ENCODE results near the gene PHF11. TPM values are rescaled to one million over a fixed set of nuclear protein-coding genes. Genes with fewer than 3 reads are reported as not detected.

Gene PHF11
- total and polyA plus RNA-seq, 2 of the 8 experiments (the other 6 are each of a cell fraction or from before 2014, with no cell fraction given), result 6.1 to 8.1 TPM

- H4K91ac ChIP-seq (replicated peaks; ENCODE audit: insufficient read length, low read length), result no peak overlapping the region
- H3K4me3 ChIP-seq (ENCODE audit: extremely low read depth in 1 of 4, insufficient read depth in 2 of 4, low read depth in 3 of 4, low read length in 4 of 4), result no peak overlapping the region
- no peak for FAIRE-seq
- peaks cover 0 to 31% (median 15%) of the 10 kb centered on the region in 4 experiments for H3K36me3 ChIP-seq (ENCODE audit: control insufficient read depth in 2 of 4, insufficient read depth in 4 of 4, low read length in 3 of 4)
- H4K5ac ChIP-seq (ENCODE audit: insufficient read length, low read depth, low read length), result no peak overlapping the region
- no peak overlapping the region for H3K4ac ChIP-seq (replicated peaks; ENCODE audit: insufficient read length, low read depth, low read length)
- H2BK120ac ChIP-seq (replicated peaks; ENCODE audit: low read depth, low read length), result no peak overlapping the region
- H3K9me3 ChIP-seq (ENCODE audit: insufficient read depth in 2 of 2, low read depth in 1 of 2, low read length in 1 of 2), result no peaks in the 10 kb centered on the region
- H3K79me1 ChIP-seq (ENCODE audit: low read depth, low read length), result no peaks in the 10 kb centered on the region
- no peak overlapping the region for H3K27ac ChIP-seq (ENCODE audit: low read depth, low read length)
- no peak for DNase-seq (ENCODE audit: low read depth in 1 of 2, low spot score in 2 of 2)
- H3K27me3 ChIP-seq (replicated peaks in 1 of 4; ENCODE audit: control insufficient read depth in 3 of 4, extremely low read depth in 1 of 4, insufficient read depth in 3 of 4, low read length in 3 of 4), result no peaks in the 10 kb centered on the region
- no peaks in the 10 kb centered on the region for H3K79me2 ChIP-seq (ENCODE audit: control insufficient read depth in 1 of 2, insufficient read depth in 2 of 2, low read length in 2 of 2)
- no peaks in the 10 kb centered on the region for H4K20me1 ChIP-seq (replicated peaks in 1 of 2; ENCODE audit: control insufficient read depth in 1 of 2, insufficient read depth in 2 of 2, low read length in 2 of 2)
- WGBS, 2 experiments (ENCODE audit: extremely low coverage in 1 of 2, insufficient coverage in 1 of 2, insufficient read length in 1 of 2, insufficient replicate concordance in 2 of 2, low coverage in 1 of 2, low lambda C conversion rate in 2 of 2, missing lambda C conversion rate in 1 of 2), result 90% methylated on average over 3 of the region's 3 CpGs; no CpG with 5 or more reads in 1 of the 2 experiments
- no peak overlapping the region for H3K9ac ChIP-seq (replicated peaks in 1 of 4; ENCODE audit: extremely low read depth in 1 of 4, low read depth in 3 of 4, low read length in 3 of 4)
- H2BK15ac ChIP-seq (ENCODE audit: low read length), result no peak overlapping the region
- TF ChIP-seq CEBPB (IDR thresholded peaks at IDR 0.05; ENCODE audit: low read depth, low read length) (no peak), SAP30 (IDR thresholded peaks at IDR 0.05; ENCODE audit: insufficient read depth, insufficient replicate concordance, low read length) (no peak), SP2 (IDR thresholded peaks at IDR 0.05; ENCODE audit: low read length) (no peak), SP4 (IDR thresholded peaks at IDR 0.05; ENCODE audit: low read length) (no peak), CBX5 (IDR thresholded peaks at IDR 0.05; ENCODE audit: low read depth, low read length) (no peak), BCL11A (IDR thresholded peaks at IDR 0.05; ENCODE audit: low read depth in 2 of 2, low read length in 2 of 2) (no peak), NANOG (IDR thresholded peaks at IDR 0.05; ENCODE audit: insufficient read depth, low read depth, low read length, poor library complexity, severe bottlenecking) (no peak), BRCA1 (IDR thresholded peaks at IDR 0.05; ENCODE audit: low read depth, low read length) (no peak), YY1 (IDR thresholded peaks at IDR 0.05; ENCODE audit: low read depth, low read length) (no peak), BACH1 (IDR thresholded peaks at IDR 0.05; ENCODE audit: low read length) (no peak), ZNF274 (IDR thresholded peaks at IDR 0.05; ENCODE audit: borderline replicate concordance, extremely low read depth, low read length) (no peak), POLR2A (IDR thresholded peaks at IDR 0.05; ENCODE audit: control extremely low read depth in 1 of 2, low read depth in 2 of 2, low read length in 2 of 2) (no peak), TEAD4 (IDR thresholded peaks at IDR 0.05; ENCODE audit: low read depth, low read length) (no peak), SIX5 (IDR thresholded peaks at IDR 0.05; ENCODE audit: low read depth, low read length) (no peak), CHD1 (IDR thresholded peaks at IDR 0.05; ENCODE audit: low read depth, low read length) (no peak), CREB1 (IDR thresholded peaks at IDR 0.05) (no peak), FOSL1 (IDR thresholded peaks at IDR 0.05; ENCODE audit: insufficient read depth, low read depth, low read length) (no peak)
- H2AFZ ChIP-seq (ENCODE audit: low read length), result no peak overlapping the region
- H3K23me2 ChIP-seq (ENCODE audit: low read depth, low read length), result no peaks in the 10 kb centered on the region
- no peak overlapping the region for H3K14ac ChIP-seq (ENCODE audit: insufficient read length)
- no peak overlapping the region for H3K56ac ChIP-seq (replicated peaks; ENCODE audit: insufficient read length, low read depth, low read length)
- no peak overlapping the region for H2BK12ac ChIP-seq (ENCODE audit: low read depth, low read length)
- H3K18ac ChIP-seq (ENCODE audit: extremely low read depth, low read length), result no peak overlapping the region
- H2BK5ac ChIP-seq (ENCODE audit: low read depth, low read length), result no peak overlapping the region
- no peak overlapping the region for H3K4me2 ChIP-seq (ENCODE audit: insufficient read depth in 1 of 2, low read depth in 2 of 2, low read length in 2 of 2)
- POLR2A ChIA-PET (ENCODE audit: partially characterized antibody), result no interaction called here
- no peak overlapping the region for H2BK20ac ChIP-seq (ENCODE audit: low read length)
- no peak overlapping the region for H4K8ac ChIP-seq (ENCODE audit: extremely low read depth, insufficient read depth, low read length)
- CTCF ChIA-PET (ENCODE audit: partially characterized antibody), result interaction anchor here (0.9 to 2.0 kb wide), 3 partner anchors 9 to 94 kb away, joined by 4 to 7 read pairs (median 6); no protein-coding TSS in a partner anchor
- no peaks in the 10 kb centered on the region for H3K4me1 ChIP-seq (replicated peaks in 1 of 4; ENCODE audit: control insufficient read depth in 3 of 4, insufficient read depth in 4 of 4, low read length in 3 of 4)
- no peak overlapping the region for H3K23ac ChIP-seq (ENCODE audit: insufficient read length)
- no peak overlapping the region for H2AK5ac ChIP-seq (ENCODE audit: low read depth, low read length)
Measured at GRCh38 chr13:49559006-49559405, 63.3 kb downstream of the PHF11 start.
